Neural cell (in vitro differentiated cells): Measurements from ENCODE around the gene INS. TPM values are rescaled to one million over a fixed set of nuclear protein-coding genes. Genes with fewer than 3 reads are reported as not detected.

ENCODE experiments used
- H2AFZ ChIP-seq: fragments of 200-600, 300-800 bp; sonication (generic), shearing (Covaris generic); 2 replicates; pipeline ENCODE4 v1.6.0; 2014; ENCODE audit warnings: low read depth, mild to moderate bottlenecking, antibody characterized with exemption, low read length, moderate library complexity
- H3F3A ChIP-seq: fragments of 200-600 bp; shearing (Covaris generic); 2 replicates; pipeline ENCODE4 v1.6.1; 2016; ENCODE audit warnings: mild to moderate bottlenecking, moderate library complexity, mixed read lengths, antibody characterized with exemption, low read length; ENCODE audit not compliant: insufficient read depth, poor library complexity, severe bottlenecking
- H3K27ac ChIP-seq: fragments of 200-600, 300-800 bp; sonication (generic), shearing (Covaris generic); 2 replicates; pipeline ENCODE4 v1.5.1; 2014; ENCODE audit warnings: mild to moderate bottlenecking, low read length, moderate library complexity
- H3K27me3 ChIP-seq: fragments of 300-800, 200-600 bp; sonication (generic), shearing (Covaris generic); 2 replicates; pipeline ENCODE4 v1.6.0; 2014; ENCODE audit warnings: mild to moderate bottlenecking, low read depth, low read length, moderate library complexity; ENCODE audit not compliant: insufficient read depth
- H3K36me3 ChIP-seq: fragments of 300-800, 200-600 bp; sonication (generic), shearing (Covaris generic); 2 replicates; pipeline ENCODE4 v1.5.1; 2014; ENCODE audit warnings: mild to moderate bottlenecking, antibody characterized with exemption, low read length, moderate library complexity; ENCODE audit not compliant: insufficient read depth
- H3K4me2 ChIP-seq: fragments of 300-800, 200-600 bp; sonication (generic), shearing (Covaris generic); 2 replicates; pipeline ENCODE4 v1.6.0; 2014; ENCODE audit warnings: mild to moderate bottlenecking, low read length
- H3K4me3 ChIP-seq: fragments of 300-800, 200-600 bp; sonication (generic), shearing (Covaris generic); 2 replicates; pipeline ENCODE4 v1.5.1; 2014; ENCODE audit warnings: mild to moderate bottlenecking, low read length, moderate library complexity
- H3K79me2 ChIP-seq: fragments of 200-600 bp; shearing (Covaris generic); replicated peaks from 2 replicates; pipeline ENCODE4 v1.6.0; 2014; ENCODE audit warnings: mild to moderate bottlenecking, low read length, moderate library complexity; ENCODE audit not compliant: insufficient read depth
- H3K9ac ChIP-seq: fragments of 300-800, 200-600 bp; sonication (generic), shearing (Covaris generic); 2 replicates; pipeline ENCODE4 v1.6.1; 2016; ENCODE audit warnings: mild to moderate bottlenecking, low read length, mixed read lengths
- H3K9me2 ChIP-seq: fragments of 200-600 bp; shearing (Covaris generic); 2 replicates; pipeline ENCODE4 v1.6.1; 2016; ENCODE audit warnings: mild to moderate bottlenecking, low read length, mixed read lengths; ENCODE audit not compliant: insufficient read depth
- H3K9me3 ChIP-seq: fragments of 200-600, 300-800 bp; sonication (generic), shearing (Covaris generic); 2 replicates; pipeline ENCODE4 v1.6.1; 2016; ENCODE audit warnings: mild to moderate bottlenecking, mixed run types, low read length, moderate library complexity, mixed read lengths
- H4K20me1 ChIP-seq: fragments of 200-600 bp; shearing (Covaris generic); 2 replicates; pipeline ENCODE4 v1.6.1; 2016; ENCODE audit warnings: mild to moderate bottlenecking, mixed run types; ENCODE audit not compliant: insufficient read depth
- CTCF ChIP-seq: fragments of 450-650 bp; IDR thresholded peaks from 2 replicates; pipeline ENCODE4 v1.5.1; 2014; ENCODE audit warnings: antibody characterized with exemption, mild to moderate bottlenecking, moderate library complexity; ENCODE audit not compliant: poor library complexity, severe bottlenecking
- EP300 ChIP-seq: fragments of 450-650 bp; conservative IDR thresholded peaks from 2 replicates; pipeline ENCODE4 v1.6.1; 2014; ENCODE audit warnings: antibody characterized with exemption, mild to moderate bottlenecking, moderate library complexity; ENCODE audit not compliant: poor library complexity, severe bottlenecking
- EZH2 ChIP-seq: fragments of 200-600, 300-800 bp; shearing (Covaris generic), sonication (generic); IDR thresholded peaks from 2 replicates; pipeline ENCODE4 v1.6.1; 2014; ENCODE audit warnings: antibody characterized with exemption, low read length, borderline replicate concordance, mild to moderate bottlenecking; ENCODE audit not compliant: insufficient read depth, poor library complexity, severe bottlenecking
- MXI1 ChIP-seq: fragments of 450-650 bp; conservative IDR thresholded peaks from 2 replicates; pipeline ENCODE4 v1.6.1; 2014; ENCODE audit warnings: antibody characterized with exemption, mild to moderate bottlenecking; ENCODE audit not compliant: poor library complexity, severe bottlenecking
- POLR2AphosphoS5 ChIP-seq: IDR thresholded peaks from 2 replicates; pipeline ENCODE4 v1.6.1; 2012
- RAD21 ChIP-seq: fragments of 450-650 bp; conservative IDR thresholded peaks from 2 replicates; pipeline ENCODE4 v1.6.1; 2014; ENCODE audit warnings: antibody characterized with exemption, mild to moderate bottlenecking, moderate library complexity
- REST ChIP-seq: IDR thresholded peaks from 2 replicates; pipeline ENCODE4 v1.6.1; 2012; ENCODE audit warnings: borderline replicate concordance
- SMC3 ChIP-seq: fragments of 450-650 bp; conservative IDR thresholded peaks from 2 replicates; pipeline ENCODE4 v1.6.1; 2014; ENCODE audit warnings: antibody characterized with exemption, mild to moderate bottlenecking, moderate library complexity; ENCODE audit not compliant: poor library complexity
- TAF1 ChIP-seq: IDR thresholded peaks from 2 replicates; pipeline ENCODE4 v1.6.1; 2012; ENCODE audit warnings: low read depth
- polyA plus RNA-seq: library from polyadenylated mRNA; depleted of rRNA; stranded (reverse); fragments of >200 nt; gene quantifications from 2 replicates; pipeline ENCODE4 v1.2.3, GENCODE V29; 2014

INS gene
- polyA plus RNA-seq, 1 donor from 2014 or later, result not detected

- no peak overlapping the region for H3K4me2 ChIP-seq
- no peaks in the 10 kb centered on the region for H3K27me3 ChIP-seq
- no peaks in the 10 kb centered on the region for H3K9me3 ChIP-seq
- H3K9ac ChIP-seq, result no peak overlapping the region
- no peaks in the 10 kb centered on the region for H3K79me2 ChIP-seq
- no peaks in the 10 kb centered on the region for H3K9me2 ChIP-seq
- H3K36me3 ChIP-seq, result no peaks in the 10 kb centered on the region
- no peaks in the 10 kb centered on the region for H4K20me1 ChIP-seq
- TF ChIP-seq EZH2 (no peak), POLR2AphosphoS5 (no peak), SMC3 (no peak), EP300 (no peak), CTCF (no peak), MXI1 (no peak), RAD21 (no peak), REST (no peak), TAF1 (no peak)
- H3K4me3 ChIP-seq, result no peak overlapping the region
- H3K27ac ChIP-seq, result no peak overlapping the region
- H3F3A ChIP-seq, result no peaks in the 10 kb centered on the region
- no peak overlapping the region for H2AFZ ChIP-seq
Measured at GRCh38 chr11:2123628-2123960, 37.4 kb downstream of the INS start.

- no peaks in the 10 kb centered on the region for H3K27me3 ChIP-seq
- no peak overlapping the region for H2AFZ ChIP-seq
- TF ChIP-seq REST, result no peak
- H3K9ac ChIP-seq, result no peak overlapping the region
- no peaks in the 10 kb centered on the region for H4K20me1 ChIP-seq
- H3K36me3 ChIP-seq, result no peaks in the 10 kb centered on the region
- no peak overlapping the region for H3K4me2 ChIP-seq
- no peak overlapping the region for H3K27ac ChIP-seq
- no peaks in the 10 kb centered on the region for H3K9me3 ChIP-seq
- no peaks in the 10 kb centered on the region for H3F3A ChIP-seq
- H3K4me3 ChIP-seq, result no peak overlapping the region
- no peaks in the 10 kb centered on the region for H3K79me2 ChIP-seq
- no peaks in the 10 kb centered on the region for H3K9me2 ChIP-seq
Measured at GRCh38 chr11:2122907-2123627, 37.9 kb downstream of the INS start.
